Natural killer cell (primary cell): ENCODE results near the gene SUMO3. TPM values are rescaled to one million over a fixed set of nuclear protein-coding genes. Genes with fewer than 3 reads are reported as not detected.

Source experiments
- ATAC-seq, 3 donors: fragments of 150-1000 bp in 2 of 3; fragments of 200-7000 bp in 1 of 3; cut with Tn5 transposase; 1 replicate in 1 of 3; 2 replicates in 2 of 3; pipeline ENCODE4 v1.10.0; 2021; ENCODE audit warnings: mild to moderate bottlenecking in 2 of 3, moderate library complexity in 2 of 3
- DNase-seq, 2 donors: peaks; one replicate each; pipeline versions ENCODE4 v3.0.0 to v3.0.0-alpha.2; 2013 to 2021; ENCODE audit warnings: mixed read lengths in 1 of 2
- H3K27ac ChIP-seq: one replicate; pipeline ENCODE4 v1.5.1; 2013; ENCODE audit warnings: mild to moderate bottlenecking, low read length
- H3K27me3 ChIP-seq: one replicate; pipeline ENCODE4 v1.6.1; 2013; ENCODE audit warnings: low read length; ENCODE audit not compliant: control insufficient read depth, insufficient read depth
- H3K36me3 ChIP-seq: one replicate; pipeline ENCODE4 v1.6.1; 2013; ENCODE audit warnings: low read length; ENCODE audit not compliant: control insufficient read depth, insufficient read depth
- H3K4me1 ChIP-seq: one replicate; pipeline ENCODE4 v1.6.1; 2013; ENCODE audit warnings: low read length; ENCODE audit not compliant: control insufficient read depth, insufficient read depth
- H3K4me3 ChIP-seq: one replicate; pipeline ENCODE4 v1.5.1; 2013; ENCODE audit warnings: low read length
- H3K9me3 ChIP-seq: one replicate; pipeline ENCODE4 v1.6.1; 2013; ENCODE audit warnings: low read length; ENCODE audit not compliant: control insufficient read depth, insufficient read depth
- H3K27ac Mint-ChIP-seq, 2 donors: one replicate each; pipeline ENCODE4 v1.8.0; 2022; ENCODE audit warnings: mild to moderate bottlenecking in 2 of 2, mixed read lengths in 2 of 2, moderate library complexity in 1 of 2
- H3K27me3 Mint-ChIP-seq, 2 donors: one replicate each; pipeline ENCODE4 v1.8.0; 2022; ENCODE audit warnings: low read depth in 2 of 2, mixed read lengths in 2 of 2
- H3K36me3 Mint-ChIP-seq: one replicate; pipeline ENCODE4 v1.8.0; 2022; ENCODE audit warnings: mixed read lengths
- H3K4me1 Mint-ChIP-seq, 2 donors: one replicate each; pipeline ENCODE4 v1.8.0; 2022; ENCODE audit warnings: mixed read lengths in 2 of 2
- H3K4me3 Mint-ChIP-seq: one replicate; pipeline ENCODE4 v1.8.0; 2022; ENCODE audit warnings: mild to moderate bottlenecking, moderate library complexity, mixed read lengths
- H3K9me3 Mint-ChIP-seq, 2 donors: one replicate each; pipeline ENCODE4 v1.8.0; 2022; ENCODE audit warnings: mixed read lengths in 2 of 2
- WGBS: methylation state at CpG from one replicate; pipeline ENCODE4 v1.1.7; 2013; ENCODE audit warnings: missing lambda C conversion rate; ENCODE audit not compliant: insufficient coverage; 5-methylcytosine and 5-hydroxymethylcytosine counted together
- intact Hi-C: fragments of 100-400 bp; cut with micrococcal nuclease; formaldehyde crosslinking; loops from one replicate; pipeline ENCODE4 v1.14.2; 2022
- total RNA-seq, 4 donors: library from RNA; stranded (reverse); fragments of 120-200 nt in 1 of 4; gene quantifications; one replicate each; pipeline versions ENCODE4 v1.2.3 to v1.2.4, GENCODE V29; 2013 to 2022
- TF ChIP-seq, protein P1 (sequence below): fragments of 200-600 bp; IDR thresholded peaks from one replicate; pipeline ENCODE4 v1.8.0; 2022; ENCODE audit warnings: antibody characterized with exemption

The SUMO3 gene
- total RNA-seq, 3 donors from 2014 or later (not counting 1 experiment from before 2014, with no cell fraction given) = 64.0 to 70.1 (median 65.2) TPM

DNA sequence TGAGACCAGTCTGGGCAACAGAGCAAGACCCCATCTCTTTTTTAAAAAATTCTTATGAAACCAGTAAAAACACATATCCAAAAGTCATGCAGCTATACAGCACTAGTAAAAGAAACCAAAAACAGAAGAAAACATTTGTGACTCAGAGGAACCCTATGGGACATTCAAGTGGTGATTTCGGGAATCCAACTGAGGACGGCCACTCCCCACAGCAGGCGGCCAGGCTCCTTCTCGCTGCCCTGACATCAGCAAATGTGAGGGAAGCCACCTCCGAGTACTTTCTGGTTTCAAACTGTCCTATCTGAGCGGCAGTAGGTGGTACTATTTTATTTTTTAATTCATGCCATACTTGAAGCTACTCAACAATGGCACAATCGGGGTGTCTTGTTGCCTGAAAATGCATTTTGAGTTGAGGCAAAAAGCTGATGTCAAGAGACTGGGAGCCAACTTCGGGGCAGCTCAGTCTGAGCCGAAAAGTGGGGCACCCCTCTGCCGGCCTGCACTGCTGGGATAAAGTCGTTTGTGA is 3.3 kb downstream of the SUMO3 start:
- DNase-seq = no peak
- Histone ChIP-seq H3K27ac (no peak overlapping the region), H3K4me3 (no peak overlapping the region), H3K36me3 (peaks cover 5% of the 10 kb centered on the region), H3K9me3 (no peaks in the 10 kb centered on the region), H3K27me3 (no peaks in the 10 kb centered on the region), H3K4me1 (peaks cover 14% of the 10 kb centered on the region)
- TF ChIP-seq, protein P1, sequence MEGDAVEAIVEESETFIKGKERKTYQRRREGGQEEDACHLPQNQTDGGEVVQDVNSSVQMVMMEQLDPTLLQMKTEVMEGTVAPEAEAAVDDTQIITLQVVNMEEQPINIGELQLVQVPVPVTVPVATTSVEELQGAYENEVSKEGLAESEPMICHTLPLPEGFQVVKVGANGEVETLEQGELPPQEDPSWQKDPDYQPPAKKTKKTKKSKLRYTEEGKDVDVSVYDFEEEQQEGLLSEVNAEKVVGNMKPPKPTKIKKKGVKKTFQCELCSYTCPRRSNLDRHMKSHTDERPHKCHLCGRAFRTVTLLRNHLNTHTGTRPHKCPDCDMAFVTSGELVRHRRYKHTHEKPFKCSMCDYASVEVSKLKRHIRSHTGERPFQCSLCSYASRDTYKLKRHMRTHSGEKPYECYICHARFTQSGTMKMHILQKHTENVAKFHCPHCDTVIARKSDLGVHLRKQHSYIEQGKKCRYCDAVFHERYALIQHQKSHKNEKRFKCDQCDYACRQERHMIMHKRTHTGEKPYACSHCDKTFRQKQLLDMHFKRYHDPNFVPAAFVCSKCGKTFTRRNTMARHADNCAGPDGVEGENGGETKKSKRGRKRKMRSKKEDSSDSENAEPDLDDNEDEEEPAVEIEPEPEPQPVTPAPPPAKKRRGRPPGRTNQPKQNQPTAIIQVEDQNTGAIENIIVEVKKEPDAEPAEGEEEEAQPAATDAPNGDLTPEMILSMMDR = no peak
- intact Hi-C loops = no loop called here
- Mint-ChIP-seq H3K9me3 (no peaks in the 10 kb centered on the region), H3K4me3 (no peak overlapping the region), H3K36me3 (no peaks in the 10 kb centered on the region), H3K4me1 (peaks cover 8 to 12% of the 10 kb centered on the region in 2 donors), H3K27ac (no peak overlapping the region), H3K27me3 (no peaks in the 10 kb centered on the region)
- no peak for ATAC-seq
- WGBS = 96% methylated on average over 11 of the region's 11 CpGs

GRCh38 chr21:44813727-44814126 is 4.1 kb downstream of the SUMO3 start:
- TF ChIP-seq, protein P1 = no peak
- intact Hi-C loops = no loop called here
- no peaks in the 10 kb centered on the region for H3K9me3 Mint-ChIP-seq
- Histone ChIP-seq H3K4me1 (peaks cover 11% of the 10 kb centered on the region), H3K27me3 (no peaks in the 10 kb centered on the region), H3K27ac (no peak overlapping the region), H3K36me3 (peaks cover 8% of the 10 kb centered on the region), H3K9me3 (no peaks in the 10 kb centered on the region), H3K4me3 (no peak overlapping the region)
- ATAC-seq (no peak), DNase-seq (no peak)
- H3K36me3 Mint-ChIP-seq = no peaks in the 10 kb centered on the region
- H3K27ac Mint-ChIP-seq = no peak overlapping the region
- WGBS = 68% methylated on average over 18 of the region's 18 CpGs
- no peaks in the 10 kb centered on the region for H3K27me3 Mint-ChIP-seq
- H3K4me3 Mint-ChIP-seq = no peak overlapping the region
- H3K4me1 Mint-ChIP-seq = peaks cover 8 to 12% of the 10 kb centered on the region in 2 donors

DNA sequence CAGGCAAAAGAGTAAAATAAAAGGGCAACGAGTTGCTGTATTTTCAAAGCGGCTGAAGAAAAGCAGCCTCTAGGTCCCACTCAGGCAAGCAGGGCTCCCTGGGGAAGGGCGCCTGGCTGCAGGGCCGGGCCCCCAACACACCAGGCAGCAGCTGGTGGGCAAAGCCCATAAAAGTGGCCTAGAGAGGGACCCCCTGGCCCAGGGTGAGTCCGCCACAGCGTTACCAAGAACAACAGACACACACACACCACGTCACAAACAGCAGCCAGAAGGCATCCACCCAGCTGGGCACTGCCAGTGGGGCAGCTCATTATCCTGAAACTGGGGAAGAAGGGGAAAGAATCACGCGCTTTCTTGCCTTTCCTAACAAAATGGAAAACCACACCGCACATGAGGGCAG is 4.7 kb downstream of the SUMO3 start:
- H3K4me3 Mint-ChIP-seq = no peak overlapping the region
- no peaks in the 10 kb centered on the region for H3K27me3 Mint-ChIP-seq
- peaks cover 7% of the 10 kb centered on the region for H3K4me1 ChIP-seq
- WGBS = 95% methylated on average over 10 of the region's 10 CpGs
- no peaks in the 10 kb centered on the region for H3K9me3 Mint-ChIP-seq
- H3K4me1 Mint-ChIP-seq = peaks cover 8 to 12% of the 10 kb centered on the region in 2 donors
- H3K27me3 ChIP-seq = no peaks in the 10 kb centered on the region
- no peak overlapping the region for H3K4me3 ChIP-seq
- no peaks in the 10 kb centered on the region for H3K36me3 Mint-ChIP-seq
- ATAC-seq = no peak
- no peak overlapping the region for H3K27ac ChIP-seq
- peaks cover 12% of the 10 kb centered on the region for H3K36me3 ChIP-seq
- intact Hi-C loops = no loop called here
- H3K27ac Mint-ChIP-seq = no peak overlapping the region
- TF ChIP-seq, protein P1 = no peak
- DNase-seq = no peak
- no peaks in the 10 kb centered on the region for H3K9me3 ChIP-seq

GRCh38 chr21:44812640-44813039 is 5.2 kb downstream of the SUMO3 start:
- H3K27me3 ChIP-seq = no peaks in the 10 kb centered on the region
- H3K9me3 ChIP-seq = no peaks in the 10 kb centered on the region
- no peak overlapping the region for H3K27ac ChIP-seq
- intact Hi-C loops = no loop called here
- H3K4me1 Mint-ChIP-seq = peaks cover 8 to 12% of the 10 kb centered on the region in 2 donors
- no peaks in the 10 kb centered on the region for H3K36me3 Mint-ChIP-seq
- no peak overlapping the region for H3K4me3 Mint-ChIP-seq
- H3K4me3 ChIP-seq = no peak overlapping the region
- H3K27me3 Mint-ChIP-seq = no peaks in the 10 kb centered on the region
- H3K36me3 ChIP-seq = peaks cover 12% of the 10 kb centered on the region
- H3K9me3 Mint-ChIP-seq = no peaks in the 10 kb centered on the region
- ATAC-seq (no peak), DNase-seq (no peak)
- TF ChIP-seq, protein P1 = no peak
- no peak overlapping the region for H3K27ac Mint-ChIP-seq
- H3K4me1 ChIP-seq = peaks cover 7% of the 10 kb centered on the region
- WGBS = 94% methylated on average over 14 of the region's 14 CpGs
